Muscle of leg (tissue), 11 donors: ENCODE results near the gene DLX2. TPM values are rescaled to one million over a fixed set of nuclear protein-coding genes. Genes with fewer than 3 reads are reported as not detected.
A peak's percentile ranks its signal among the peaks of the same experiment; 100 is the strongest.

Experiments used
- DNase-seq: peaks from one replicate; pipeline ENCODE4 v3.0.0; 2013
- H3K27ac ChIP-seq: one replicate; pipeline ENCODE4 v1.5.1; 2013; ENCODE audit warnings: mild to moderate bottlenecking, low read length, control low read depth
- H3K27me3 ChIP-seq: one replicate; pipeline ENCODE4 v1.6.1; 2013; ENCODE audit warnings: low read length; ENCODE audit not compliant: control insufficient read depth, insufficient read depth
- H3K36me3 ChIP-seq: one replicate; pipeline ENCODE4 v1.6.1; 2013; ENCODE audit warnings: low read length; ENCODE audit not compliant: control insufficient read depth, insufficient read depth
- H3K4me1 ChIP-seq: one replicate; pipeline ENCODE4 v1.6.1; 2013; ENCODE audit warnings: low read length; ENCODE audit not compliant: control insufficient read depth, insufficient read depth
- H3K4me3 ChIP-seq: one replicate; pipeline ENCODE4 v1.5.1; 2013; ENCODE audit warnings: low read length, control low read depth
- H3K9me3 ChIP-seq: replicated peaks from 2 replicates; pipeline ENCODE4 v1.6.1; 2013; ENCODE audit warnings: low read depth, low read length; ENCODE audit not compliant: control insufficient read depth
- WGBS: methylation state at CpG from one replicate; pipeline ENCODE4 v1.1.5; 2013; ENCODE audit warnings: missing lambda C conversion rate; ENCODE audit not compliant: insufficient coverage; 5-methylcytosine and 5-hydroxymethylcytosine counted together
- polyA plus RNA-seq, 8 donors: library from polyadenylated mRNA; unstranded; fragments of 120-200 nt; gene quantifications; one replicate each; pipeline versions ENCODE4 v1.2.1 to v1.2.3, GENCODE V29; 2013; ENCODE audit warnings: inconsistent platforms in 1 of 8, low replicate concordance in 1 of 8; ENCODE audit not compliant: insufficient read length in 8 of 8, insufficient read depth in 1 of 8
- total RNA-seq: library from RNA; stranded (reverse); fragments of 120-200 nt; gene quantifications from one replicate; pipeline ENCODE4 v1.2.4, GENCODE V29; 2013

Gene DLX2
- total and polyA plus RNA-seq, 9 donors: 0.04 to 0.26 (median 0.11) TPM; not detected in 3

GRCh38 chr2:172099472-172100079 is 3.1 kb downstream of the DLX2 start:
- Histone ChIP-seq H3K4me3 (no peak overlapping the region), H3K27ac (no peak overlapping the region), H3K27me3 (peaks cover 99% of the 10 kb centered on the region), H3K36me3 (no peaks in the 10 kb centered on the region), H3K4me1 (peaks cover 72% of the 10 kb centered on the region), H3K9me3 (no peaks in the 10 kb centered on the region)
- 3% methylated on average over 10 of the region's 13 CpGs for WGBS
- DNase-seq: no peak

DNA sequence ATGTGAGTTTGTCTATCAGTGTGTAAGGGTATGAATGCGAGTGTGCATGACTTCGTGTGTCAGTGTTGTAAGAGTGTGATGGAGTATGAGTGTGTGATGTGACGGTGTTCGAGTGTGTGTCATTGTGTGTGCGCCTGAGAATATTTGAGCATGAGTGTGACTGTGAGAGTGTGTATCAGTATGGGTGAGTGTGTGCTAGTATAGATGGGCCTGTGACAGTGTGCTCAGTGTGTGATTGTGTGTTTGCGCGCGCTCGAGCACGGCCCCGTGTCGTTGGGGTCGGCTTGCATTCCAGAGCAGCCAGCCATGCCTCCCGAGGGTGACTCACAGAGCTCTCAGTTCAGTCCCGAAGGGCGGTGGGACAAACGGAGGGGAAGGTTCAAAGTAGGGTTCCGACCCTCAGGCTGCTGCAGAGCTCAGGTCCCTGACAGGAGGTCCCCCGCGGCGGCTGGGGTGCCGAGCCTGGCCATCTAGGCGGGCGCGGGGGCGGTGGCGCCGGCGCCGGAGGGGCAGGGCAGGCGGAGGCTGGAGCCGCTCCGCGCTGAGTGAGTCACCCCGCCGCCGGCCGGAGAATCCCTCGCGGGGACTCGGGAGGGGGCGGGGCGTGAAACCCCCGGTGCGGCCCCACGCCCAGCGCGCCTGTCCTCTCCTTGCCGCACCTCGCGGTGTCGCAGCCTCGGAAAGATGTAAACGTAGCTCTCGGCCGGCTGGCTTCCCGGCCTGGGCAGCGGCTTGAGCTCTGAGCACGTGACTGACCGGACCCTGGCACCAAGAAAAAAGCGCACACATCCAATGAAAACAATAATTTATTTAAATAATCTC is 3.8 kb downstream of the DLX2 start:
- Histone ChIP-seq H3K36me3 (no peaks in the 10 kb centered on the region), H3K9me3 (no peaks in the 10 kb centered on the region), H3K4me3 (no peak overlapping the region), H3K27ac (no peak overlapping the region), H3K4me1 (peaks cover 77% of the 10 kb centered on the region), H3K27me3 (peaks cover 99% of the 10 kb centered on the region)
- WGBS: 7% methylated on average over 53 of the region's 61 CpGs
- peak; percentile 42 for DNase-seq

- Histone ChIP-seq H3K4me1 (peaks cover 75% of the 10 kb centered on the region), H3K27me3 (peaks cover 100% of the 10 kb centered on the region), H3K36me3 (no peaks in the 10 kb centered on the region), H3K27ac (no peak overlapping the region), H3K4me3 (no peak overlapping the region), H3K9me3 (no peaks in the 10 kb centered on the region)
- DNase-seq: no peak
- no CpG with 5 or more reads among the region's 1 CpG for WGBS
Observed at GRCh38 chr2:172098287-172098649, 4.4 kb downstream of the DLX2 start.

DNA sequence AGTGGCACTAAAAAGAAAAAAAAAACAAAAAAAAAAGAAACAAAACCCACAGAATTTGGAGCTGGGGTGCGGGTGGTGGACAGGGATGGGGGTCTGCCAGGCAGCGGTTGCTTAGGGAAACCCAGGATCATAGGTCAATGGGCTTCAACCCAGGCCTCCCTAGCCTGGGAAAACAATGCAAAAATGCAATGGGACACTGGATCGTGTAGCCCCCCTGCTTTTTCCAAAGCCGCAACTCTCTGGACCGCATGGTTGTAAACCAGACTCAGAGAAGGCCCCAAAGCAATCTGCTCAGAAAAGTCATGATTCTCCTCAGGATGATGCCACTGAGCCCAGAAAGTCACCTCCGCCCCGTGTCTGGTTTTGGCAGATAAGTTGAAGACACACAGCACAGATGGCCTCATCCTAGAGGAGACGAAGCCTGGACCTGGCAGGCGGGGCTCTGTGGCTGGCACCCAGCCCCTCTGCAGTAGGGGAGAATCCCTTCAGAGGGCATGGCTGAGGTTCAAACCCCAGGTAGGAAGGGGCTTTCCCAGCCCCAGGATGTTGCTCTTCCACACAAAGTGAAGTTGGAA is 5.1 kb downstream of the DLX2 start:
- WGBS: 49% methylated on average over 9 of the region's 9 CpGs
- H3K36me3 ChIP-seq: no peaks in the 10 kb centered on the region
- peak; percentile 2 for DNase-seq
- no peaks in the 10 kb centered on the region for H3K9me3 ChIP-seq
- peaks cover 69% of the 10 kb centered on the region for H3K4me1 ChIP-seq
- no peak overlapping the region for H3K4me3 ChIP-seq
- no peak overlapping the region for H3K27ac ChIP-seq
- peaks cover 100% of the 10 kb centered on the region for H3K27me3 ChIP-seq

DNA sequence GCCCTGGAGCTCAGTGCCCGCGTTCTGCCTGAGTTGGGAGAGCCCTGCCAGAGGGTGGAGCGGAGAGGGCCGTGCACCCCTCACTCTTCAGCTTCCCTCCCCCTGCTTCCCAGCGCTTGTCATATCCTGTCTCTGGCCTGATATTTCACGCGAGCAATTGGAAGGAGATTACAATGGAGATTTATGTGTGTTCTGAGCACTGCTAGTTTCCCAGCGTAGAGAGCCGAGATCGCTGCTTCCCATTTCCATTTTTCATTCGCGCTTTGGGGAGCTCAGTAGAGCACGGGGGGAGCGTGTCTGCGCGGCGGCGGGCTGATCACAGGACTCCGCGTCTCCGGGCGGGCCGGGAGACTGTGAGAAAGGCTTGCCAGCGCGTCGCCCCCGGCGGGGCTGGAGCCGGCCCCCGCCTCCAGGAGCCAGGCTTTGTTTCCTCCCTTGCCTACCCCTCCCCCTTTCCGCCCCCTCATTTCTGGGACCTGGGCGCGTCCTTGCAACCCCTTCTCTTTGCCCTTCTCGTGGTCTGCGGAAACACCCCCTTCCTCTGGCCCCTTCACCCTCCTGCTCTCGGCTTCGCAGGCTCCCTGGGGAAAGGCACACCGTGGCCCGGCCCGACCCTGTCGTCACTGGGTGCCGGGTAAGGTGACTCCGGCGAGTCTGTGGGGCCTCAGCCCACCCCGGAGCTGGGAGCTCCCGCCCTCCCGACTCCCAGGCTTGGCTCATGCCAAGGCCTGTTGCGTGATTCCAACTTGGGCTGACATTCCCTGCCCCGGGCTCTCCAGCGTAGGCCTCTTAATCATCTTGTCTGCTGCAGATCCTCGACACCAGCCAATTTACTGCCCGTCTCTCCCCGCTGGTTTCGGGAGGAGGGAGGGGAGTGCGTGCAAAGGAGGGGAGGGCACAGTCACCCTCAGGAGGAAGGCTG is 5.8 kb downstream of the DLX2 start:
- DNase-seq: peak; percentile 56
- H3K27me3 ChIP-seq: peaks cover 100% of the 10 kb centered on the region
- WGBS: 1% methylated on average over 35 of the region's 55 CpGs
- no peaks in the 10 kb centered on the region for H3K36me3 ChIP-seq
- no peak overlapping the region for H3K27ac ChIP-seq
- H3K4me3 ChIP-seq: peak overlapping the region; percentile 7
- no peaks in the 10 kb centered on the region for H3K9me3 ChIP-seq
- peaks cover 63% of the 10 kb centered on the region for H3K4me1 ChIP-seq

DNA sequence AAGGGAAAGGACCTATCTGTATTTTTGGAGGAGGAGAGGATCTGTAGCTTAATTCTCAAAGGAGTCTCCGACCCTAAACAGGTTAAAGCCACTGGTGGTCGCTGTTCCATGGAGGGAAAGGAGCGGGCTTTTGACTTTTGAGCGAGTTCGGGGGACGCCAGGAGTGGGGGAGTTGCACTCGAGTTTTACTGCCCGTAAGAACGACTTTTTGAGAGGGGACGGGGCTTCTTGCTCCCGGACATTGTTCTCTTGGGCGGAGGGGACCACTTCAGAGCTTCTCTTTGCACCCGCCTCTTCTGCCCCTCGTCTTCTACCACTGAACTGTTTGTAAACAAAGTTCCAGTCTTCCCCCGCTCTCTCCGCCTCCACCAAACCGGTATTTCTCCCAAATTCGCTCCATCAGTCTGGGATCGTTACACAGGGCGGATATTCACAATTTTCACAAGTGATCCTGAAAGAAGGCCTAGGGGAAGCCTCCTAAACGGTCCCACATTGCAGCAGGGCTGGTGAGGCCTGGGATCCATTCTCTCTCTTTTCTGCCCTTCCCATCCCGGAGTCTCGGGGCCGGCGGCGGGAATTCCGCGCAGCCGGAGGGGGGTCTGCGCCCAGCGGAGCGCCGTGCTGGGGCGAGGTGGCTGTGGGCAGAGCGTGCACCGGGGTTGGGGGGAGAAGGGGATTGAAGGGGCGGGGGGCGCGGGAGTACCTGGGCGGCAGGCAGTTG is 6.6 kb downstream of the DLX2 start:
- peaks cover 54% of the 10 kb centered on the region for H3K4me1 ChIP-seq
- peaks cover 98% of the 10 kb centered on the region for H3K27me3 ChIP-seq
- no peak overlapping the region for H3K4me3 ChIP-seq

GRCh38 chr2:172095146-172095904 is 7.4 kb downstream of the DLX2 start:
- H3K4me1 ChIP-seq: peaks cover 47% of the 10 kb centered on the region
- DNase-seq: peak; percentile 57
- WGBS: under 1% methylated on average over 37 of the region's 51 CpGs

More for the DNA sequence above, 6.6 kb downstream of the DLX2 start:
- Histone ChIP-seq H3K9me3 (no peaks in the 10 kb centered on the region), H3K27ac (no peak overlapping the region), H3K36me3 (no peaks in the 10 kb centered on the region)
- WGBS: 2% methylated on average over 21 of the region's 40 CpGs
- peak; percentile 17 for DNase-seq

DNA sequence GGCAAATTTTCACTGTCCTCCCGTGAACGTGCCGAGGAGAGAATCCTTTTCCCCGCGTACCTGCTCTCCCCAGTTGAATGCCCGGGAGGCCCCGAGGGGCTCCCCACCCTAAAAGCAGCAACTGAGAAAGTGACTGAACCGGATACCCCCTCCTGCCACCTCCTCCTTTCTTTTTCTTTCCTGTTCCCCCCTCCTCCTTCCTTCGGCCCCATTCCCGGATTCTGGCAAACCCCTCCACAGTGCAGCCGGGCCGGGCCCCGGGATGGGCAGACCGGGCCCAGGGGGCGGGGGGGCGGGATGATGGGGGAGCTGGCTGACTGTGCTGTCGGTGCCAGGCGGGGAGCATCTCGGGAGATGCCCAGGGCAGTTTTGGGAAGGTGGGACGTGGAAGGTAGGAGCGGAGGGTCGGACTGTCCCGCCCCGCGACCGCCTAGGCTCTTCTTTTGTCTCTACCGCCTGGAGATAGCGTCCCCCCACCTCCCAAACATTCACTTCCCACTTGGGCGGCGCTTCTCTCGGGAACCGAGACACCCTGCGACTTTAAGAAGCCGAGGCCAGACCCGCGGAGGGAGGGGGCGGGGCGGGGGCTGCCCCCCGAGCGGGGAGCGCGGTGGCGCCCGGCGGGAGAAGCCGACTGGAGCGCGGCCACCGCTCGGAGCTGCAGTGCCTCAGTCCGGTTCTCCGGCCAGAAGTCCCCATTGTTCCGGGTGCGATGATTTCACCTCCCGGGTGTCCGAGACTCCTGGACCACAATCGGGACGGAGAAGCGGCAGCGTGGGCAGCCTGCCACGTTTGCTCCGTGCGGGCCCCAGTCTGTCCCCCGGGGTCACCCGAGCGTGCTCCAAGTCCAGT is 8.2 kb downstream of the DLX2 start:
- peaks cover 41% of the 10 kb centered on the region for H3K4me1 ChIP-seq
- H3K36me3 ChIP-seq: no peaks in the 10 kb centered on the region
- peak; percentile 16 for DNase-seq
- H3K27ac ChIP-seq: no peak overlapping the region
- H3K4me3 ChIP-seq: peak overlapping the region; percentile 35
- WGBS: under 1% methylated on average over 45 of the region's 66 CpGs
- H3K9me3 ChIP-seq: no peaks in the 10 kb centered on the region
- peaks cover 98% of the 10 kb centered on the region for H3K27me3 ChIP-seq

More at GRCh38 chr2:172095146-172095904, 7.4 kb downstream of the DLX2 start:
- Histone ChIP-seq H3K4me3 (peak overlapping the region; percentile 35), H3K9me3 (no peaks in the 10 kb centered on the region), H3K27ac (no peak overlapping the region), H3K36me3 (no peaks in the 10 kb centered on the region), H3K27me3 (peaks cover 98% of the 10 kb centered on the region)
